ENCODE measurements around the gene RAVER1. TPM values are rescaled to one million over a fixed set of nuclear protein-coding genes. Genes with fewer than 3 reads are reported as not detected.
A peak's percentile ranks its signal among the peaks of the same experiment; 100 is the strongest.

RAVER1 gene
- total and polyA plus RNA-seq, 2 of the 13 experiments (the other 11 are each of a cell fraction or from before 2014, with no cell fraction given), result 3.6 to 7.9 TPM

- TF ChIP-seq ZNF256 (CRISPR knock-in tag; conservative IDR thresholded peaks at IDR 0.05) (no peak), ZNF709 (CRISPR knock-in tag; IDR thresholded peaks at IDR 0.05) (0 out of 2 replicates have a peak, but pooled peaks have one; percentile 27), ZNF280D (CRISPR knock-in tag; IDR thresholded peaks at IDR 0.05) (no peak), SAP130 (CRISPR knock-in tag; IDR thresholded peaks at IDR 0.05; ENCODE audit: low read depth) (peak; percentile 59), AHR (CRISPR knock-in tag; IDR thresholded peaks at IDR 0.05) (0 out of 2 replicates have a peak, but pooled peaks have one; percentile 29), ZNF75D (CRISPR knock-in tag; IDR thresholded peaks at IDR 0.05; ENCODE audit: borderline replicate concordance) (no peak), FOSL1 (CRISPR knock-in tag; IDR thresholded peaks at IDR 0.05; ENCODE audit: borderline replicate concordance) (no peak), MEF2D (CRISPR knock-in tag; IDR thresholded peaks at IDR 0.05) (no peak), KDM3A (CRISPR knock-in tag; IDR thresholded peaks at IDR 0.05; ENCODE audit: low read depth) (peak; percentile 77; the same call in 1 of the 2 replicates), CHD4 (IDR thresholded peaks at IDR 0.05; ENCODE audit: borderline replicate concordance, low read length) (peak; percentile 81), IRX3 (CRISPR knock-in tag; IDR thresholded peaks at IDR 0.05; ENCODE audit: borderline replicate concordance, low read depth) (no peak), MYPOP (CRISPR knock-in tag; IDR thresholded peaks at IDR 0.05) (no peak), ZNF138 (CRISPR knock-in tag; IDR thresholded peaks at IDR 0.05; ENCODE audit: low read depth) (no peak), ZFP1 (CRISPR knock-in tag; IDR thresholded peaks at IDR 0.05) (0 out of 2 replicates have a peak, but pooled peaks have one; percentile 33), ZXDC (CRISPR knock-in tag; IDR thresholded peaks at IDR 0.05) (no peak), SMAD9 (CRISPR knock-in tag; IDR thresholded peaks at IDR 0.05) (no peak), ZNF670 (CRISPR knock-in tag; IDR thresholded peaks at IDR 0.05; ENCODE audit: borderline replicate concordance) (no peak)
- TF ChIP-seq, protein P1, sequence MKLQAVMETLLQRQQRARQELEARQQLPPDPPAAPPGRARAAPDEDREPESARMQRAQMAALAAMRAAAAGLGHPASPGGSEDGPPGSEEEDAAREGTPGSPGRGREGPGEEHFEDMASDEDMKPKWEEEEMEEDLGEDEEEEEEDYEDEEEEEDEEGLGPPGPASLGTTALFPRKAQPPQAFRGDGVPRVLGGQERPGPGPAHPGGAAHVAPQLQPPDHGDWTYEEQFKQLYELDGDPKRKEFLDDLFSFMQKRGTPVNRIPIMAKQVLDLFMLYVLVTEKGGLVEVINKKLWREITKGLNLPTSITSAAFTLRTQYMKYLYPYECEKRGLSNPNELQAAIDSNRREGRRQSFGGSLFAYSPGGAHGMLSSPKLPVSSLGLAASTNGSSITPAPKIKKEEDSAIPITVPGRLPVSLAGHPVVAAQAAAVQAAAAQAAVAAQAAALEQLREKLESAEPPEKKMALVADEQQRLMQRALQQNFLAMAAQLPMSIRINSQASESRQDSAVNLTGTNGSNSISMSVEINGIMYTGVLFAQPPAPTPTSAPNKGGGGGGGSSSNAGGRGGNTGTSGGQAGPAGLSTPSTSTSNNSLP (IDR thresholded peaks at IDR 0.05; ENCODE audit: low read depth, low read length), result no peak
- TF ChIP-seq, protein P2, sequence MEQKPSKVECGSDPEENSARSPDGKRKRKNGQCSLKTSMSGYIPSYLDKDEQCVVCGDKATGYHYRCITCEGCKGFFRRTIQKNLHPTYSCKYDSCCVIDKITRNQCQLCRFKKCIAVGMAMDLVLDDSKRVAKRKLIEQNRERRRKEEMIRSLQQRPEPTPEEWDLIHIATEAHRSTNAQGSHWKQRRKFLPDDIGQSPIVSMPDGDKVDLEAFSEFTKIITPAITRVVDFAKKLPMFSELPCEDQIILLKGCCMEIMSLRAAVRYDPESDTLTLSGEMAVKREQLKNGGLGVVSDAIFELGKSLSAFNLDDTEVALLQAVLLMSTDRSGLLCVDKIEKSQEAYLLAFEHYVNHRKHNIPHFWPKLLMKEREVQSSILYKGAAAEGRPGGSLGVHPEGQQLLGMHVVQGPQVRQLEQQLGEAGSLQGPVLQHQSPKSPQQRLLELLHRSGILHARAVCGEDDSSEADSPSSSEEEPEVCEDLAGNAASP (CRISPR knock-in tag; IDR thresholded peaks at IDR 0.05; ENCODE audit: borderline replicate concordance), result peak; percentile 36; the same call in 1 of the 2 replicates
These were observed 63.8 kb downstream of the RAVER1 start (continued) for GRCh38 chr19:10269333-10270179.

Measured in HepG2 (cell line).